Hypothalamus (tissue), 51 donors: Measurements from ENCODE around the gene FAM114A2.
"Not testable (repeated sequence)": the region's sequence is repeated elsewhere in the genome, so short reads cannot be mapped to it uniquely, and the experiment has no call there.

ENCODE experiments used
- DNase-seq, 51 donors: peaks; one replicate each; lab custom pipeline; 2025; lab: John Stamatoyannopoulos, UW

The FAM114A2 gene

DNA sequence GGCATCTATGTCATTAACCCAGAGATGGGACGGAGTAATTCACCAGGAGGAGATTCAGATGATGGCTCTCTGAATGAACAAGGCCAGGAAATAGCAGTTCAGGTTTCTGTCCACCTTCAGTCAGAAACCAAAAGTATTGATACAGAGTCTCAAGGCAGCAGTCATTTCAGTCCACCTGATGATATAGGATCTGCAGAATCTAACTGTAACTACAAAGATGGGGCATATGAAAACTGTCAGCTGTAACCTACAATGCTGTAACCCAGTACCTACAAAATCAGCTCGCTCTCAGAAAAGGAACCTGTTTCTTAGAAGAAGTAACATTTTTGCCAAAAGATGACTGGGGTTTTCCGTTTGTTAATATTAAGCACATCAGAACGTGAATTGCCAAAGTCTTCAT lies 14.8 kb upstream of the FAM114A2 start:
- DNase-seq = no peak

- peak in 3 of 51 donors; percentile 2 to 24 (median 11) for DNase-seq
These were observed 10.9 kb upstream of the FAM114A2 start for GRCh38 chr5:154049636-154050035.

DNA sequence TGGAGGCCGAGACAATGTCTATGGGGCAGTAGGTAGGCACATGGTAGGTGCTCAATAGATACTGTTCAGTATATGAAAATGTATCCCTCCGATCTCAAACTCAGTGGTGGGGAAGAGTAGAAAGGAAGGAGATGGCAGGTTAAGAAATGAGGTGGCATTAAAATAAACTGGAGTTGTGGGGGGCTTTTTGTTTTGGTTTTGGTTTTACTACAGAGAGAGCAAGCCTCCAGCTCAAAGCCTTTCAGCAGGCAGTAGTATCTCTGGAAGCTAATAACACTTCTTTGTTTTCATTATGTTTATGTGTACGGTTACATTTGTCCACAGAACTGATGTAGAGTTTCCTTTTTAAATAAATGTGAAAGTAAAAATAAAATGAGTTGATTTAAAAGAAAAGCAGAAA lies 8.6 kb upstream of the FAM114A2 start:
- DNase-seq = no peak

GRCh38 chr5:154046486-154046885 lies 7.8 kb upstream of the FAM114A2 start:
- no peak for DNase-seq

- no peak for DNase-seq
These were observed 5.9 kb upstream of the FAM114A2 start for GRCh38 chr5:154044581-154044980.

GRCh38 chr5:154044099-154044498 lies 5.4 kb upstream of the FAM114A2 start:
- DNase-seq = no peak

GRCh38 chr5:154042766-154043165 lies 4.1 kb upstream of the FAM114A2 start:
- no peak for DNase-seq

GRCh38 chr5:154039458-154039829 lies 734 bp upstream of the FAM114A2 start:
- DNase-seq = no peak

DNA sequence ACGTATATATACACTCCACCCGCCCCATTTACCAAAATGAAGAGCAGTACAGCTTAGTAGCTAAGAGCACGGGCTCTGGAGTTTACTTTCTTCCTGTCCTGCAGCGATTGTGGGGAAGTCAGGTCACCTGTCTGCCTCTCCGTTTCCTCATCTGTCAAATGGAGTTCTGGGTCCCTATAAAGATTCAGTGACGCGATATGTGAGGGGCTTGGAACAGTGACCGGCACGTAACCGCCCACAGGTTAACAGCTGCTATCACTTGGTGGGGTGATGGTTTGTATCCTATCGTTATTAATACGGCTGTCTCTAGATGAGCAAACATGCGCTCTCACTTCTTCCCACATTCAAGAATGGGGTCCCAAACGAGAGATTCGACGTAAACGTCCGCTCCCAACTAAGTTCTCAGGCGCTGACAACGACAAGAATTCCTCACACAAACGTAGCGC lies 426 bp downstream of the FAM114A2 start:
- peak in 4 of 51 donors; percentile 7 to 44 (median 16) for DNase-seq

DNA sequence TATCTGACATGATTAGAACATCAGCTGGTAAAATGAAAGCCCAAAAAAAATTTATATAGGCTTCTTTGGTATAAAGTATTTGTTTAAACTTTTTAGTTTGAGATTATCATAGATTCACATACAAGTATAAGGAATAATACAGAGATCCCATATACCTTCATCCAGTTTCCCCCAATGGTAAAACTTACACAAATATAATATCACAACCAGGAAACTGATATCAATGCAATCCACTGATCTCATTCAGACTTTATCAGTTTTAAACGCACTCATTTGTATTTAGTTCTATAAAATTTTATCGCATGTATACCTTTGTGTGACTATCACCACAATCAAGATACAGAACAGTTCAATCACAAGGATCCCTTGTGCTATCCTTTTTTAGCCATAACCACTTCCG lies 3.8 kb downstream of the FAM114A2 start:
- DNase-seq = no peak

DNA sequence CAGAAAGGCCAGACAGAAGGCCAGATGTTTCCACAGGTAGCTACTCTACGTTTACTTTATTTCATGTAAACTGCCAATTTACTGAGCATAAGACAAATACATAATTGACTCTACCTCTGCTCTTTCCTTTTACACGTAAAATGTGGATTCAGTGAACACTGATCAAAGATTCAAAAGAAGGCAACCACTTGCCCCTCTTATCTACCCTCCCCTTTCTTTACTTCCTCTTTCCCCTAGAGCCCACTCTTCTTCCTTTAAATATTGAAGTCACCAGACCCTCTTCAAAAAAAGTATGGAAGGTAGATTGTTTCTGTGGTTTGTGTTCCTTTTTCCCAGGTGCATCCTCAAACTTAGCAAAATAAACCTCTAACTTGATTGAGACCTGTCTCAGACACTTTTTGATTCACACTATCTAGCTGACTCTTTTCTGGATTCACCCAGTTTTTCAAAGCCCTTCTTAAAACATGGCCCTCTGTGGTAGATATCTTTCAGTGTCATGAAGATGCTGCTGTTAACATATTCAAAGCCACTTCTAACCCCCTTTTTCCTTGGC lies 6.7 kb downstream of the FAM114A2 start:
- DNase-seq = no peak

- no peak for DNase-seq
These were observed 12.8 kb downstream of the FAM114A2 start for GRCh38 chr5:154025951-154026350.

DNA sequence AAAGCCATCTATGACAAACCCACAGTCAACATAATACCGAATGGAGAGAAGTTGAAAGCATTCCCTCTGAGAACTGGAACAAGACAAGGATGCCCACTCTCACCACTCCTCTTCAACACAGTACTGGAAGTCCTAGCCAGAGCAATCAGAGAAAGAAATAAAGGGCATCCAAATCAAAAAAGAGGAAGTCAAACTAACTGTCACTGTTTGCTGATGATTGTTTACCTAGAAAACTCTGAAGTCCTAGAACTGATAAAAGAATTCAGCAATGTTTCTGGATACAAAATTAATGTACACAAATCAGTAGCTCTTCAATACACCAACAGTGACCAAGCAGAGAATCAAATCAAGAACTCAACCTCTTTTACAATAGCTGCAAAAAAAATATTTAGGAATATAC lies 19.8 kb downstream of the FAM114A2 start:
- not testable (repeated sequence) for DNase-seq

DNA sequence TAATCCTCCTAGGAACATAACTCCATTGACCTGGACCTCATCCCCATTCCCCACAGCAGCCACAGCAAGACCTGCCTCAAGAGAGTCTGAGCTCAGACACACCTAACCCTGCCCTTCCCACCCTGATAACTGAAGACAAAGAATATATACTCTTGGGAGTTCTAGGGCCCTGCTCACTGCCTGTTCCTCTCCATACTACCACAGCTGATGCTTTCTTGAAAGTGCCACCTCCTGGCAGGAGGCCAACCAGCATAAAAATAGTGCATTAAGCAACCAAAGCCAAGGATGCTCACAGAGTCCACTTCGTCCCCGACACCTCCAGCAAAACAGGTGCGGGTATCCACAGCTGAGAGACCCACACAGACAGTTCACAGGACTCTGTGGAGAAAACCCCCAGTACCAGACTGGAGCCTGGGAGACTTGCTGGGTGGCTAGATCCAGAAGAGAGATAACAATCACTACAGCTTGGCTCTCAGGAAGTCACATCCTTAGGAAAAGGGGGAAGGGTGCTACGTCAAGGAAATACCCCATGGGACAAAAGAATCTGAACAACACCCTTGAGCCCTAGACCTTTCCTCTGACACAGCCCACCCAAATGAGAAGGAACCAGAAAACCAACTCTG lies 23.5 kb downstream of the FAM114A2 start:
- no peak for DNase-seq

- no peak for DNase-seq
These were observed 28.1 kb downstream of the FAM114A2 start for GRCh38 chr5:154010660-154011059.

DNA sequence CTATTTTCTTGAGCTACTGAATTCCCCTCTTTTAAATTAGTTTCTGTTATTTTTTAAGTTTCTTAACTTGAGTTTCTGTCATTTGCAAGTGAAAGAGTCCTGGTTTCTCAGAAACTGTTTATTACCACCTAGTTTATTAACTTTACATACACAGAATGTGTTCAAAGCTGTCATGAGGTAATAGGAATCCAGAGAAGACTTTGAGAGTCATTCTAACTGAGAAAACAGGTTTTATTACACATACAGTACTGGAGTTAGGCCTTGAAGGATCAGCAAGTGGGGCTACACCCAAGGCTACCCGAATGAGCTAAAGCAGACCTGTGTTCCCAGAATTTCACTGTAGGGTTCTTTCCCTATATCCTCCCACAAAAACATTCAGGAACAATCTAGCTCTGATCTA lies 33.1 kb downstream of the FAM114A2 start:
- no peak for DNase-seq

DNA sequence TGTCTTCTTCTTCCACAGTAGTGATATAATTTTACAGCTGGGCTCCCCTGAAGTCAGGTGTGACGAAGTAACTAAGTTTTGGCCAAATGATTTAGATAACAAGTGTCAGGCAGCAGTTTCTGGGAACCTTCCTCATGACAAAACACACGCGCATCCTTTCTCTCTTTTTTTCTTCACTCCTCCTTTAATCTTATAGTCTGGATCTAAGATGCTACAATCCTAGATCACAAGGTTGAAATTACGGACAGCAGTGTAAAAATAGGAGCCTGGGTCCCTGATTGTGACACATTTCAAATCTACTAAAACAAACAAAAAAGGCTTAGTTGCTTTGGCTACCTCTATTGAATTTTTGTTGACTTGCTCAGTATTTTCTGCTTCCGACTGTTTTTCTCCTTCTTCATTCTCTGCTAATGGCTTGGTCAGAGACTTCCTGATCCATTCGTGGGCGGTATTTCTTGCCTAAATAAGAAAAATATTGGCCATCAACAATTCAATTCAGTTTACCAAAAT lies 36.1 kb downstream of the FAM114A2 start:
- DNase-seq = no peak

GRCh38 chr5:154002093-154002492 lies 36.6 kb downstream of the FAM114A2 start:
- DNase-seq = no peak

DNA sequence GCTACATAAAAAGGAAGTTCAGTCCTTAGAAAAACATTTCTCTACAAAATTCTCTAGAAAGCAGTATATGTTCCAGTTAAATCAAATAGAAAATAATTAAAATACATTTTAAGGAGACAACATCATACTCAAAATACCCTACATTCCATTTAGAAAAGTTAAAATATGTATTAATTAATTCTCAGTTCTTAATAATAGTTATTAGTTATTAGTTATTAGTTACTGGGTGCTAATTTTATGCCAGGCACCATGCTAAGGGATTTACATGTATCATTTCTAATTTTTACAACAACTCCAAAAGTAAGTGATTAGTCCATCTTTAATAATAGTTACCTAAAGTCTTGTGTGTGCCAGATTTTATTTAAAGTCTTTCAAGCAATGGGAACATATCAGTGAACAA lies 38.0 kb downstream of the FAM114A2 start:
- DNase-seq = no peak

DNA sequence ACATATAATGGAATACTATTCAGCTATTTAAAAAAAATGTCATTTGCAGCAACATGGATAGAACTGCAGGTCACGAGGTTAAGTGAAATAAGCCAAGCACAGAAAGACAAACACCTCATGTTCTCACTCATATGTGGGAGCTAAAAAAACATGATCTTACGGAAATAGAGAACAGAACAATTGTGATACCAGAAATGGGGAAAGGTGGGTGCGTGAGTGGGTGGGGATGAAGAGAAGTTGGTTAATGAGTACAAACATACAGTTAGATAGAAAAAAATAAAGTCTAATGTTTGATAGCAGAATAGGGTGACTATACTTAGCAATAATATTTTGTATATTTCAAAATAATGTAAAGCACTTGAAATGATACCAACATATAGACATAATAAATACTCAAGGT lies 38.7 kb downstream of the FAM114A2 start:
- DNase-seq = no peak

DNA sequence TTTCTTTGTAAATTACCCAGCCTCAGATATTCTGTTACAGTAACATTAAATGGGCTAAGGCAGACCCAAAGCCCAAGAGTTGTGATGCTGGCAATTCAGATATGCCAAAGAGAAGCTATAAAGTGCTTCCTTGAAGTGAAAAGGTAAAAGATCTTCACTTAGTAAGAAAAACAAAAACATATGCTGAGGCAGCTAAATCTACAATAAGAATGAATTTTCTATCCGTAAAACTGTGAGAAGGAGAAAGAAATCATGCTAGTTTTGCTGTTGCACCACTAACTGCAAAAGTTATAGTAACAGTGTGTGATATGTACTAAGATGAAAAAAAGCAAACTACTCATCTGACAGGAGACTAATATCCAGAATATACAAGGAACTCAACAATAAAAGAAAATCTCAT lies 39.9 kb downstream of the FAM114A2 start:
- no peak for DNase-seq

DNA sequence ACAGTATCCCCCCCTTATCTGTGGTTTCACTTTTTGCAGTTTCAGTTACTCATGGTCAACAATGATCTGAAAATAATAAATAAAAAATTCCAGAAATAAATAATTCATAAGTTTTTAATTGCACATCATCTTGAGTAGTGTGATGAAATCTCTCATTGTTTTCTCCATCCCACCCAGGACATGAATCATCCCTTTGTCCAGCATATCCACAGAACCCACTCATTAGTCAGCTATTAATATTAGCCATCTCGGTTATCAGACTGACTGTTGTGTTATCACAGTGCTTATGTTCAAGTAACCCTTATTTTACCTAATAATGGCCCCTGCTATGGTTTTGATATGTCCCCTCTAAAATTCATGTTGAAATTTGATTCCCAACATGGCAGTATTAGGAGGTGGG lies 40.7 kb downstream of the FAM114A2 start:
- no peak for DNase-seq

DNA sequence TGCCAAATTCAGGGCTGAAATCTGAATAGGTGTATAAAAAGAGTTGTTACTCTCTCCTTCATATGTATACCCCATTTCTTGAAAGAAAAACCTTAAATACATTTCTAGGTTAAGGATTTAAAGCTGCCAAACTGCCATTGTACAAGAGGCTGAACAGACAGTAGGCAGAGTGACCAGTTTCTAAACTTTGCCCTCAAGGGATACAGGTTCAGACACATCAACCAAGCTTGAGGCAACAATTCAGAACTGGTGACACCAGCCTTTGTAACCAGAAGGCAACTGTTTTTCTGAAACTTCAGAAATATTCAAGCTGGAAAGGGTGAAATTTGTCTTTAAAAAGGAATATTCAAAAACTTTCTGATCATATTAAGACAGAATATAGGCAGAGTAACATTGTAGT lies 47.5 kb downstream of the FAM114A2 start:
- no peak for DNase-seq
